Upper lobe of left lung (tissue), 6 donors: ENCODE results near the gene FNIP1. TPM values are rescaled to one million over a fixed set of nuclear protein-coding genes. Genes with fewer than 3 reads are reported as not detected.

Experiments used
- ATAC-seq, 2 donors: fragments of 200-7000 bp; cut with Tn5 transposase; one replicate each; pipeline ENCODE4 v1.9.1; 2022; ENCODE audit warnings: mild to moderate bottlenecking in 2 of 2, moderate library complexity in 2 of 2; ENCODE audit not compliant: low FRiP score in 2 of 2
- DNase-seq, 2 donors: peaks; one replicate each; pipeline ENCODE4 v3.0.0-alpha.2; 2019 to 2020
- H3K27ac ChIP-seq, 4 donors: fragments of 200-600 bp; sonication (generic); one replicate each; pipeline ENCODE4 v1.5.1; 2016 to 2019
- H3K27me3 ChIP-seq, 4 donors: fragments of 200-600 bp; sonication (generic); one replicate each; pipeline ENCODE4 v1.5.1; 2017 to 2019
- H3K36me3 ChIP-seq, 4 donors: fragments of 200-600 bp; sonication (generic); one replicate each; pipeline ENCODE4 v1.5.1; 2016 to 2019
- H3K4me1 ChIP-seq, 4 donors: fragments of 200-600 bp; sonication (generic); one replicate each; pipeline ENCODE4 v1.5.1; 2018 to 2019
- H3K4me3 ChIP-seq, 4 donors: fragments of 200-600 bp; sonication (generic); one replicate each; pipeline ENCODE4 v1.5.1; 2017 to 2019; ENCODE audit warnings: mild to moderate bottlenecking in 2 of 4, moderate library complexity in 1 of 4
- H3K9me3 ChIP-seq, 4 donors: fragments of 200-600 bp; sonication (generic); one replicate each; pipeline ENCODE4 v1.5.1; 2018 to 2019
- EP300 ChIP-seq, 4 donors: sonication (generic); formaldehyde crosslinking; IDR thresholded peaks; one replicate each; pipeline ENCODE4 v1.5.1; 2017; ENCODE audit warnings: antibody characterized with exemption in 4 of 4, control low read depth in 2 of 4
- POLR2A ChIP-seq, 4 donors: fragments of 450-650 bp; IDR thresholded peaks; one replicate each; pipeline ENCODE4 v1.5.1; 2016 to 2017; ENCODE audit warnings: antibody characterized with exemption in 4 of 4, mild to moderate bottlenecking in 2 of 4
- POLR2AphosphoS5 ChIP-seq, 2 donors: sonication (generic); formaldehyde crosslinking; IDR thresholded peaks; one replicate each; pipeline ENCODE4 v1.5.1; 2017; ENCODE audit warnings: antibody characterized with exemption in 2 of 2
- whole genome bisulfite sequencing, 2 donors: methylation state at CpG; one replicate each; pipeline ENCODE4 v1.1.5; 2017 to 2018; 5-methylcytosine and 5-hydroxymethylcytosine counted together
- total RNA-seq, 6 donors: library from RNA; depleted of rRNA in 4 of 6; stranded (reverse); fragments of >200 nt in 4 of 6; gene quantifications; one replicate each; pipeline versions ENCODE4 v1.1.0 to v1.2.1, GENCODE V29; 2016 to 2021
- TF ChIP-seq, protein P1 (sequence below), 6 experiments: fragments of 450-650 bp in 4 of 6; fragments of 200-600 bp in 2 of 6; sonication (generic) in 2 of 6; IDR thresholded peaks; one replicate each; pipeline ENCODE4 v1.5.1; 2016 to 2019; ENCODE audit warnings: antibody characterized with exemption in 6 of 6
- donor health status: DM: no; HTN: no; CAD: no; lungs with moderate emphysema.
- donor health status: DM: no; HTN: yes; CAD: no; lungs with severe emphysema.

The FNIP1 gene
- total RNA-seq, 6 donors from 2014 or later = 34.4 to 58.7 (median 42.3) TPM

DNA sequence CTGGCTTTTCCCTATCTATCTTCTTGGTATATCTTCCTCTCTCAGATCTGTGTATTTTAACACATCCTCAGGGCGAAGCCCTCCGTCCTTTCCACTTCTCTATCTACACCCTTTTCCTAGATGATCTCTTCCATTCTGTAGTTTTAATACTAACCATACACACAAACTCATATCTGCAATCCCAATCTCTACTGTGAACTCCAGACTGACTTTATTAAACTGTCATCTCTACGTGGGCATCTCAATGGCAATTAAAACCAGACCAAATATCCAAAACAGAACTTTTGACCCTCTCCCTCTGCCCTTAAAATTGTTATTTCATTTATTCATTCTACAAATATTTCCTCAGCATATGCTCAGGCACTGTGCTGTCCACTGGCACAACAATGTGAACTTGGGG is 7.1 kb downstream of the FNIP1 start:
- H3K4me1 ChIP-seq = peaks cover 12 to 53% (median 26%) of the 10 kb centered on the region in 4 donors
- DNase-seq (no peak), ATAC-seq (no peak)
- no peak overlapping the region for H3K27ac ChIP-seq
- H3K9me3 ChIP-seq = no peaks in the 10 kb centered on the region
- H3K27me3 ChIP-seq = no peaks in the 10 kb centered on the region
- WGBS, 2 donors = 66 to 76% methylated on average over 3 of the region's 3 CpGs
- no peaks in the 10 kb centered on the region for H3K36me3 ChIP-seq
- H3K4me3 ChIP-seq = no peak overlapping the region
- TF ChIP-seq POLR2AphosphoS5 (IDR thresholded peaks at IDR 0.05) (no peak), EP300 (IDR thresholded peaks at IDR 0.05) (no peak), POLR2A (IDR thresholded peaks at IDR 0.05) (no peak)
- TF ChIP-seq, protein P1, sequence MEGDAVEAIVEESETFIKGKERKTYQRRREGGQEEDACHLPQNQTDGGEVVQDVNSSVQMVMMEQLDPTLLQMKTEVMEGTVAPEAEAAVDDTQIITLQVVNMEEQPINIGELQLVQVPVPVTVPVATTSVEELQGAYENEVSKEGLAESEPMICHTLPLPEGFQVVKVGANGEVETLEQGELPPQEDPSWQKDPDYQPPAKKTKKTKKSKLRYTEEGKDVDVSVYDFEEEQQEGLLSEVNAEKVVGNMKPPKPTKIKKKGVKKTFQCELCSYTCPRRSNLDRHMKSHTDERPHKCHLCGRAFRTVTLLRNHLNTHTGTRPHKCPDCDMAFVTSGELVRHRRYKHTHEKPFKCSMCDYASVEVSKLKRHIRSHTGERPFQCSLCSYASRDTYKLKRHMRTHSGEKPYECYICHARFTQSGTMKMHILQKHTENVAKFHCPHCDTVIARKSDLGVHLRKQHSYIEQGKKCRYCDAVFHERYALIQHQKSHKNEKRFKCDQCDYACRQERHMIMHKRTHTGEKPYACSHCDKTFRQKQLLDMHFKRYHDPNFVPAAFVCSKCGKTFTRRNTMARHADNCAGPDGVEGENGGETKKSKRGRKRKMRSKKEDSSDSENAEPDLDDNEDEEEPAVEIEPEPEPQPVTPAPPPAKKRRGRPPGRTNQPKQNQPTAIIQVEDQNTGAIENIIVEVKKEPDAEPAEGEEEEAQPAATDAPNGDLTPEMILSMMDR (IDR thresholded peaks at IDR 0.05) = no peak

DNA sequence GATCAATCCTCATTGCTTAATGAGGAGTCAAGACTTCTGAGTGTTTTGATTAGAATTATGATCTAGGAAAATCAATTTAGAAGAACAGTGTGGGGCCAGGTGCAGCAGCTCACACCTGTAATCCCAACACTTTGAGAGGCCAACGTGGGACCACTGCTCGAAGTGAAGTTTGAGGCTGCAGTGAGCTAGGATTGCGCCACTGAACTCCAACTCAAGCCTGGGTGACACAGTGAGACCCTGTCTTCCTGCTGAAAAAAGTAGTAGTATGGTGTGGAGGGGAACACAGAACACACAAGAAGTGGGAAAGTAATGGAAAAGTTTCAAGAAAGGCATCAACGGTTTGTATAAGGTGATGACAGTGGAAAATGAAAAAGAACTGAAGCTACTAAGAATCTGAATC is 9.1 kb downstream of the FNIP1 start:
- H3K4me1 ChIP-seq = peaks cover 8 to 34% (median 15%) of the 10 kb centered on the region in 4 donors
- TF ChIP-seq, protein P1 (IDR thresholded peaks at IDR 0.05) = no peak
- TF ChIP-seq EP300 (IDR thresholded peaks at IDR 0.05) = no peak
- TF ChIP-seq POLR2A (IDR thresholded peaks at IDR 0.05) = no peak
- no peak for TF ChIP-seq POLR2AphosphoS5 (IDR thresholded peaks at IDR 0.05)
- no peaks in the 10 kb centered on the region for H3K36me3 ChIP-seq
- no peaks in the 10 kb centered on the region for H3K27me3 ChIP-seq
- ATAC-seq = no peak
- WGBS, 2 donors = 77 to 81% methylated on average over 4 of the region's 4 CpGs
- H3K4me3 ChIP-seq = no peak overlapping the region
- H3K27ac ChIP-seq = no peak overlapping the region
- no peak for DNase-seq
- H3K9me3 ChIP-seq = no peaks in the 10 kb centered on the region

DNA sequence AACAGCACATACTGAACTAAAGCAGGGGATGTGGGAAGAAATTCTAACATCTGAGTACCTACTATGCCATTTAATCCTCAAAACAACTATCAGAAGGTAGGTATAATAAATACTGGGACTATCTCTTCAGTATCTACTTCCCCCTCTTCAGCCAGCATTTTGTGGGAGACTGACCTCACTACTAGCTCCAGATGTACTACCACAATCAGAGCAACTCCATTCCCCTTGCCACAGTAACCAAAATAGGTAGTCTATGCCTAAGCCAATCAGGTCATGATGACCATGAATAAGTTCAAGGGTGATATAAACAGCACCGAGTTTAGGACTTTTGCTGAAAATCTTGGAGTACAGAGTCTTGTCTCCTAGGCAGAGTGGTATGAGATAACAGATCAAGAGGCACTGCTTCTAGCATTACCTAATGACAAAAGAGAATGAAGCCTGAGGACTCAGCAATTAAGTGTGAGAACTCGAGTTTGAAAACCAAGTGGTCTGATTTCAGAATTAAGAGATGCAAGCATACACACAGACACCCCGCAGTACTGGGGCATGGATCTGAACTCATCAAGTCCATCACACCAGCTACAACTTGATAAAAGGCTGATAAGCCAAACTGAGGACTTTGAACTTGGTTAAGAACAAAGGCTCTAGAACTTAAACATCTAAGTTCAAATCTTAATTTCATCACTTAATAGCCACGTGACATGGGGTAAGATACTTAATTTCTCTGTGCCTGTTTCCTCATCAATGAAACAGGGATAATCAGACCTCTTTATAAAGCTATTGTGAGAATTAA is 9.7 kb downstream of the FNIP1 start:
- Histone ChIP-seq H3K4me1 (peaks cover 8 to 31% (median 15%) of the 10 kb centered on the region in 4 donors), H3K27me3 (no peaks in the 10 kb centered on the region), H3K4me3 (no peak overlapping the region), H3K27ac (no peak overlapping the region), H3K9me3 (no peaks in the 10 kb centered on the region), H3K36me3 (no peaks in the 10 kb centered on the region)
- ATAC-seq (no peak), DNase-seq (no peak)
- TF ChIP-seq, protein P1 (IDR thresholded peaks at IDR 0.05) = no peak
- TF ChIP-seq POLR2AphosphoS5 (IDR thresholded peaks at IDR 0.05) (no peak), EP300 (IDR thresholded peaks at IDR 0.05) (no peak), POLR2A (IDR thresholded peaks at IDR 0.05) (no peak)
- WGBS, 2 donors = 61 to 71% methylated on average over 4 of the region's 4 CpGs

DNA sequence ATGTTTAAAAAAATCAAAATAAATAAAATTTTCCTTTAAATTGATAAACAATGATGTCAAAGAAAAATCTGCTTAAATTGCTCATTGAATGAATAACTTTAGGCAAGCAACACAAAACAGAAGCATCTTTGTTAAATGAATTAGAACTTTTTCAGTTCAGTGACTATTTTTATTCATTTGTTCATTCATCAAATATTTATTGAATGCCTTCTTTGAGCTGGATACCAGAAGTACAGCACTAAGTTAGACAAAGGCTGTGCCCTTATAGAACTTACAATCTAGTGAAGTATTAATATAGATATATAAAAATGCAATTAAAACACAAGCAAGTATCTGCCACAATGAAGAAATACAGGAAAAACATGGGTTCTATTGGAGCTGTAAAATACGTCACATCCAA is 10.8 kb downstream of the FNIP1 start:
- DNase-seq = no peak
- ATAC-seq = no peak
- Histone ChIP-seq H3K36me3 (no peaks in the 10 kb centered on the region), H3K4me3 (no peak overlapping the region), H3K27me3 (no peaks in the 10 kb centered on the region), H3K27ac (no peak overlapping the region), H3K4me1 (peaks cover 0 to 22% (median 12%) of the 10 kb centered on the region in 4 donors), H3K9me3 (no peaks in the 10 kb centered on the region)
- 84 to 88% methylated on average over 1 of the region's 1 CpG for WGBS, 2 donors
- TF ChIP-seq EP300 (IDR thresholded peaks at IDR 0.05) = no peak
- TF ChIP-seq POLR2A (IDR thresholded peaks at IDR 0.05) = no peak
- TF ChIP-seq, protein P1 (IDR thresholded peaks at IDR 0.05) = no peak
- TF ChIP-seq POLR2AphosphoS5 (IDR thresholded peaks at IDR 0.05) = no peak

DNA sequence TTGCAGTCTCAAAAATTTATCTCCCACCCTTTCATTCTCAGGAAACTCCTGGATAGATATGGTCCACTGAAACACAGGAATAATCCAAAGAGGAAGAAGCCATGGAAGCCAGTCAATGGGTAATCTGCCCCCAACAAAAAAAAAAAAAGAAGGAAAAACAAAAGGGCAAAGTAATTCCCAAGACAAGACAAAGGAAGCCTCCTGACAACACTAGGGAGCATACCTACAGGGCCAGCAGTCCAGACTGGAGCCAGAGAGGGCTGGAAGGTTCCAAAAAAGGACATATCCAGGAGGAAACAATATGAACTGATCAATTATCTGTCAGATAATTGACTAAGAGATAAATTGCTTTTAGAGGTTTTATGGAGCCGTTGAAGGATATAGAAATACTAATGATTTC is 12.9 kb downstream of the FNIP1 start:
- Histone ChIP-seq H3K36me3 (no peaks in the 10 kb centered on the region), H3K27me3 (no peaks in the 10 kb centered on the region), H3K4me1 (peaks cover 0 to 14% (median 6%) of the 10 kb centered on the region in 4 donors), H3K4me3 (no peak overlapping the region), H3K27ac (no peak overlapping the region), H3K9me3 (no peaks in the 10 kb centered on the region)
- ATAC-seq (no peak), DNase-seq (no peak)
- no peak for TF ChIP-seq EP300 (IDR thresholded peaks at IDR 0.05)
- TF ChIP-seq POLR2A (IDR thresholded peaks at IDR 0.05) = no peak
- no peak for TF ChIP-seq POLR2AphosphoS5 (IDR thresholded peaks at IDR 0.05)
- 90% methylated on average over 1 of the region's 1 CpG for WGBS, 2 donors
